ENCODE data around the gene BHLHA15. TPM values are rescaled to one million over a fixed set of nuclear protein-coding genes. Genes with fewer than 3 reads are reported as not detected.

BHLHA15 gene
- total and polyA plus RNA-seq, 2 of the 8 experiments (the other 6 are each of a cell fraction or from before 2014, with no cell fraction given), result 1.1 to 2.7 TPM

DNA sequence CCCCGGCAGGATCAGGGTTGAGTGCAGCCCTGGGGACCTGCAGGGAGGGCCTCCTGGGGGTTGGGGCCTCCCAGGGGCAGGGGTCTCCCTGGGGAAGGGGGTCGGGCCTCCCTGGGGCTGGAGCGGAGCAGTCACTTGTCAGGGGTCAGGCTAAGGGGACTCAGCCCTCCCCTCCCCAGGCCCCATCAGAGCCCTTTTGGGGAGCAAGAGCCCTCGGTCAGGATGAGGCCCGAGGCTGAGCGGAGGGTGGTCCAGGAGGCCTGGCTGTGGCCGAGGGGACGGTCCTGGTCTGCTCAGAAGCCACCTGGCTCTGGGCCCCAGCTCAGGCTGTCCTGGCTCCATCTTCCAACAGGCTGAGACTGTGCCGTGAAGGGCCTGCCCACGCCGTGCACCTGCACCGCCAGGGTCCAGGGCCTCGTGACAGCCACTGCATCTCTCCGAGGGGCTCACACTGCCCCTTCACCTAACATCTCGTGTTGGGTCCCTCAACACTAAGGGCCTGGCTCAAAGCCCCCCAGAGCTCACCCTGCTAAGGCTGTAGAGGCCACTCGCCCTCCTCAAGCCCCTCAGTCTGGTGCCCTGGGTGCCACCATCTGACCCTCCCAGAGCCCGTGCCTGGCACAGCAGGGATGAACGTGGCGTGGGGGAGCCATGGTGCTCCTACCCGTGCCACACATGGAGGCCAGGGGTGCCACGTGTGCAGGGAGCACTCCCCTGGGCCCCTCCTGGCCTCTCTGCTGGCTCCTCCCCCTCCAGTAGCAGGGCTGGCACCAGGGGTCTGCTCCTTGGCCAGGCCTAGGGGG is 12.9 kb downstream of the BHLHA15 start:
- H3K4ac ChIP-seq (replicated peaks; ENCODE audit: insufficient read length, low read depth, low read length), result no peak overlapping the region
- 90% methylated on average over 18 of the region's 21 CpGs; no CpG with 5 or more reads in 1 of the 2 experiments for WGBS, 2 experiments (ENCODE audit: extremely low coverage in 1 of 2, insufficient coverage in 1 of 2, insufficient read length in 1 of 2, insufficient replicate concordance in 2 of 2, low coverage in 1 of 2, low lambda C conversion rate in 2 of 2, missing lambda C conversion rate in 1 of 2)
- no peak overlapping the region for H3K4me2 ChIP-seq (ENCODE audit: insufficient read depth in 1 of 2, low read depth in 2 of 2, low read length in 2 of 2)
- H4K8ac ChIP-seq (ENCODE audit: extremely low read depth, insufficient read depth, low read length), result no peak overlapping the region
- H3K4me1 ChIP-seq (replicated peaks in 1 of 4; ENCODE audit: control insufficient read depth in 3 of 4, insufficient read depth in 4 of 4, low read length in 3 of 4), result no peaks in the 10 kb centered on the region; a peak in 1 of 7 replicates
- POLR2A ChIA-PET (ENCODE audit: partially characterized antibody), result no interaction called here
- no peaks in the 10 kb centered on the region for H3K27me3 ChIP-seq (replicated peaks in 1 of 4; ENCODE audit: control insufficient read depth in 3 of 4, extremely low read depth in 1 of 4, insufficient read depth in 3 of 4, low read length in 3 of 4)
- H2BK15ac ChIP-seq (ENCODE audit: low read length), result no peak overlapping the region
- H3K36me3 ChIP-seq (ENCODE audit: control insufficient read depth in 2 of 4, insufficient read depth in 4 of 4, low read length in 3 of 4), result no peaks in the 10 kb centered on the region
- H2AK5ac ChIP-seq (ENCODE audit: low read depth, low read length), result no peak overlapping the region
- H3K14ac ChIP-seq (ENCODE audit: insufficient read length), result no peak overlapping the region
- no peak overlapping the region for H3K9ac ChIP-seq (replicated peaks in 1 of 4; ENCODE audit: extremely low read depth in 1 of 4, low read depth in 3 of 4, low read length in 3 of 4)
- no peak overlapping the region for H2AFZ ChIP-seq (ENCODE audit: low read length)
- no peak overlapping the region for H3K18ac ChIP-seq (ENCODE audit: extremely low read depth, low read length)
- DNase-seq (ENCODE audit: low read depth in 1 of 2, low spot score in 2 of 2) (no peak), FAIRE-seq (no peak)
- no peaks in the 10 kb centered on the region for H3K9me3 ChIP-seq (ENCODE audit: insufficient read depth in 2 of 2, low read depth in 1 of 2, low read length in 1 of 2)
- H3K79me2 ChIP-seq (ENCODE audit: control insufficient read depth in 1 of 2, insufficient read depth in 2 of 2, low read length in 2 of 2), result no peaks in the 10 kb centered on the region
- no peak overlapping the region for H3K4me3 ChIP-seq (ENCODE audit: extremely low read depth in 1 of 4, insufficient read depth in 2 of 4, low read depth in 3 of 4, low read length in 4 of 4)
- H3K56ac ChIP-seq (replicated peaks; ENCODE audit: insufficient read length, low read depth, low read length), result no peak overlapping the region
- H2BK12ac ChIP-seq (ENCODE audit: low read depth, low read length), result no peak overlapping the region
- no peak overlapping the region for H2BK5ac ChIP-seq (ENCODE audit: low read depth, low read length)
- no peaks in the 10 kb centered on the region for H3K79me1 ChIP-seq (ENCODE audit: low read depth, low read length)
- no peak overlapping the region for H3K23ac ChIP-seq (ENCODE audit: insufficient read length)
- no peak overlapping the region for H2BK20ac ChIP-seq (ENCODE audit: low read length)
- H4K91ac ChIP-seq (replicated peaks; ENCODE audit: insufficient read length, low read length), result no peak overlapping the region
- H4K5ac ChIP-seq (ENCODE audit: insufficient read length, low read depth, low read length), result no peak overlapping the region
- CTCF ChIA-PET (ENCODE audit: partially characterized antibody), result interaction anchor here (0.6 to 1.7 kb wide), 3 partner anchors 17 to 622 kb away, joined by 3 read pairs; no protein-coding TSS in a partner anchor
- H2BK120ac ChIP-seq (replicated peaks; ENCODE audit: low read depth, low read length), result no peak overlapping the region
- no peak overlapping the region for H3K27ac ChIP-seq (ENCODE audit: low read depth, low read length)
- peaks cover 0 to 2% of the 10 kb centered on the region in 2 experiments for H4K20me1 ChIP-seq (replicated peaks in 1 of 2; ENCODE audit: control insufficient read depth in 1 of 2, insufficient read depth in 2 of 2, low read length in 2 of 2)
- H3K23me2 ChIP-seq (ENCODE audit: low read depth, low read length), result no peaks in the 10 kb centered on the region
- TF ChIP-seq TCF12 (IDR thresholded peaks at IDR 0.05; ENCODE audit: low read depth, low read length), result no peak

Data from H1 (cell line).